SK-N-SH treated with all-trans-retinoic acid at 6 μM for 48 hours (cell line): Measurements from ENCODE around the gene KLHL26.

Experiments
- ARNTL ChIP-seq: fragments of 450-650 bp; formaldehyde crosslinking; IDR thresholded peaks from 2 replicates; pipeline ENCODE4 v1.5.0; 2020; ENCODE audit warnings: low read depth, mild to moderate bottlenecking, moderate library complexity, borderline replicate concordance
- CSDC2 ChIP-seq: fragments of 250-450 bp; sonication (Bioruptor Pico); IDR thresholded peaks from 2 replicates; pipeline ENCODE4 v1.5.0; 2020; ENCODE audit warnings: mild to moderate bottlenecking, moderate library complexity
- RARB ChIP-seq: fragments of 250-450 bp; sonication (Bioruptor Pico); IDR thresholded peaks from 2 replicates; pipeline ENCODE4 v1.8.0; 2021; ENCODE audit warnings: mild to moderate bottlenecking, moderate library complexity
- ZFP3 ChIP-seq: fragments of 250-450 bp; sonication (Bioruptor Pico); IDR thresholded peaks from 2 replicates; pipeline ENCODE4 v1.5.0; 2020; ENCODE audit warnings: mild to moderate bottlenecking, moderate library complexity
- ZFP30 ChIP-seq: fragments of 450-650 bp; formaldehyde crosslinking; IDR thresholded peaks from 2 replicates; pipeline ENCODE4 v1.5.0; 2022; ENCODE audit warnings: mild to moderate bottlenecking, moderate library complexity
- ZNF565 ChIP-seq: fragments of 450-650 bp; formaldehyde crosslinking; conservative IDR thresholded peaks from 2 replicates; pipeline ENCODE4 v1.5.0; 2020; ENCODE audit warnings: low read depth, mild to moderate bottlenecking, moderate library complexity
- TF ChIP-seq, protein P1 (sequence below): fragments of 250-450 bp; sonication (Bioruptor Pico); IDR thresholded peaks from 2 replicates; pipeline ENCODE4 v1.5.1; 2021; ENCODE audit warnings: mild to moderate bottlenecking, moderate library complexity
- TF ChIP-seq, protein P2 (sequence below): fragments of 250-450 bp; sonication (Bioruptor Pico); IDR thresholded peaks from 2 replicates; pipeline ENCODE4 v1.8.0; 2021; ENCODE audit warnings: low read depth, mild to moderate bottlenecking, moderate library complexity, borderline replicate concordance
- TF ChIP-seq, protein P3 (sequence below): fragments of 250-450 bp; sonication (Bioruptor Pico); IDR thresholded peaks from 2 replicates; pipeline ENCODE4 v1.8.0; 2020; ENCODE audit warnings: mild to moderate bottlenecking, moderate library complexity, borderline replicate concordance
- TF ChIP-seq, protein P4 (sequence below): fragments of 250-450 bp; sonication (Bioruptor Pico); IDR thresholded peaks from 2 replicates; pipeline ENCODE4 v1.5.1; 2020; ENCODE audit warnings: low read depth, mild to moderate bottlenecking, moderate library complexity

DNA sequence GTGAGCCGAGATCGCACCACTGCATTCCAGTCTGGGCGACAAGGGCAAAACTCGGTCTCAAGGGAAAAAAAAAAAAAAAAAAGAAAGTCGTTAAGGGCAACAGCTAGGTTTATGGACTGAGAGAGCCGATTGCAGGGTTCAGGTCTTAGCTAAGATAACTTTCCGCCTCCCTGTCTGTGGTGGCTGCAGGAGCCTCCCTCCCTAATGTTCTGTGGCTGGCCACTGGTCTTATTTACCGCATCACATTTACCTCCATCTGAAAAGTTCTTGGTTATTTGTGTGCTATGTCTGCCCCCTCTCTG lies 45.9 kb downstream of the KLHL26 start:
- TF ChIP-seq CSDC2 (CRISPR knock-in tag) (no peak), RARB (CRISPR knock-in tag) (no peak), ARNTL (no peak), ZFP30 (CRISPR knock-in tag) (no peak), ZNF565 (CRISPR knock-in tag) (no peak), ZFP3 (CRISPR knock-in tag) (no peak)
- TF ChIP-seq, protein P1, sequence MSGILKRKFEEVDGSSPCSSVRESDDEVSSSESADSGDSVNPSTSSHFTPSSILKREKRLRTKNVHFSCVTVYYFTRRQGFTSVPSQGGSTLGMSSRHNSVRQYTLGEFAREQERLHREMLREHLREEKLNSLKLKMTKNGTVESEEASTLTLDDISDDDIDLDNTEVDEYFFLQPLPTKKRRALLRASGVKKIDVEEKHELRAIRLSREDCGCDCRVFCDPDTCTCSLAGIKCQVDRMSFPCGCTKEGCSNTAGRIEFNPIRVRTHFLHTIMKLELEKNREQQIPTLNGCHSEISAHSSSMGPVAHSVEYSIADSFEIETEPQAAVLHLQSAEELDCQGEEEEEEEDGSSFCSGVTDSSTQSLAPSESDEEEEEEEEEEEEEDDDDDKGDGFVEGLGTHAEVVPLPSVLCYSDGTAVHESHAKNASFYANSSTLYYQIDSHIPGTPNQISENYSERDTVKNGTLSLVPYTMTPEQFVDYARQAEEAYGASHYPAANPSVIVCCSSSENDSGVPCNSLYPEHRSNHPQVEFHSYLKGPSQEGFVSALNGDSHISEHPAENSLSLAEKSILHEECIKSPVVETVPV (CRISPR knock-in tag), result no peak
- TF ChIP-seq, protein P2, sequence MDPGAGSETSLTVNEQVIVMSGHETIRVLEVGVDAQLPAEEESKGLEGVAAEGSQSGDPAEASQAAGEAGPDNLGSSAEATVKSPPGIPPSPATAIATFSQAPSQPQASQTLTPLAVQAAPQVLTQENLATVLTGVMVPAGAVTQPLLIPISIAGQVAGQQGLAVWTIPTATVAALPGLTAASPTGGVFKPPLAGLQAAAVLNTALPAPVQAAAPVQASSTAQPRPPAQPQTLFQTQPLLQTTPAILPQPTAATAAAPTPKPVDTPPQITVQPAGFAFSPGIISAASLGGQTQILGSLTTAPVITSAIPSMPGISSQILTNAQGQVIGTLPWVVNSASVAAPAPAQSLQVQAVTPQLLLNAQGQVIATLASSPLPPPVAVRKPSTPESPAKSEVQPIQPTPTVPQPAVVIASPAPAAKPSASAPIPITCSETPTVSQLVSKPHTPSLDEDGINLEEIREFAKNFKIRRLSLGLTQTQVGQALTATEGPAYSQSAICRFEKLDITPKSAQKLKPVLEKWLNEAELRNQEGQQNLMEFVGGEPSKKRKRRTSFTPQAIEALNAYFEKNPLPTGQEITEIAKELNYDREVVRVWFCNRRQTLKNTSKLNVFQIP, result no peak
- TF ChIP-seq, protein P3, sequence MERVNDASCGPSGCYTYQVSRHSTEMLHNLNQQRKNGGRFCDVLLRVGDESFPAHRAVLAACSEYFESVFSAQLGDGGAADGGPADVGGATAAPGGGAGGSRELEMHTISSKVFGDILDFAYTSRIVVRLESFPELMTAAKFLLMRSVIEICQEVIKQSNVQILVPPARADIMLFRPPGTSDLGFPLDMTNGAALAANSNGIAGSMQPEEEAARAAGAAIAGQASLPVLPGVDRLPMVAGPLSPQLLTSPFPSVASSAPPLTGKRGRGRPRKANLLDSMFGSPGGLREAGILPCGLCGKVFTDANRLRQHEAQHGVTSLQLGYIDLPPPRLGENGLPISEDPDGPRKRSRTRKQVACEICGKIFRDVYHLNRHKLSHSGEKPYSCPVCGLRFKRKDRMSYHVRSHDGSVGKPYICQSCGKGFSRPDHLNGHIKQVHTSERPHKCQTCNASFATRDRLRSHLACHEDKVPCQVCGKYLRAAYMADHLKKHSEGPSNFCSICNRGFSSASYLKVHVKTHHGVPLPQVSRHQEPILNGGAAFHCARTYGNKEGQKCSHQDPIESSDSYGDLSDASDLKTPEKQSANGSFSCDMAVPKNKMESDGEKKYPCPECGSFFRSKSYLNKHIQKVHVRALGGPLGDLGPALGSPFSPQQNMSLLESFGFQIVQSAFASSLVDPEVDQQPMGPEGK (CRISPR knock-in tag), result no peak
- TF ChIP-seq, protein P4, sequence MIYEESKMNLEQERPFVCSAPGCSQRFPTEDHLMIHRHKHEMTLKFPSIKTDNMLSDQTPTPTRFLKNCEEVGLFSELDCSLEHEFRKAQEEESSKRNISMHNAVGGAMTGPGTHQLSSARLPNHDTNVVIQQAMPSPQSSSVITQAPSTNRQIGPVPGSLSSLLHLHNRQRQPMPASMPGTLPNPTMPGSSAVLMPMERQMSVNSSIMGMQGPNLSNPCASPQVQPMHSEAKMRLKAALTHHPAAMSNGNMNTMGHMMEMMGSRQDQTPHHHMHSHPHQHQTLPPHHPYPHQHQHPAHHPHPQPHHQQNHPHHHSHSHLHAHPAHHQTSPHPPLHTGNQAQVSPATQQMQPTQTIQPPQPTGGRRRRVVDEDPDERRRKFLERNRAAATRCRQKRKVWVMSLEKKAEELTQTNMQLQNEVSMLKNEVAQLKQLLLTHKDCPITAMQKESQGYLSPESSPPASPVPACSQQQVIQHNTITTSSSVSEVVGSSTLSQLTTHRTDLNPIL (CRISPR knock-in tag), result no peak
